PC-9 (cell line): ENCODE measurements around the gene LSM3. TPM values are rescaled to one million over a fixed set of nuclear protein-coding genes. Genes with fewer than 3 reads are reported as not detected.
A peak's percentile ranks its signal among the peaks of the same experiment; 100 is the strongest.

Experiments used
- BruUV-seq: library from RNA; stranded (reverse); fragments of 400-500 nt; replicated peaks from 2 replicates; lab custom pipeline; 2021; lab: Mats Ljungman, UMichigan
- CTCF ChIA-PET: fragments of 300-600 bp; sonication (Branson Sonifier 250); formaldehyde crosslinking; loops from one replicate; lab custom pipeline; 2022; ENCODE audit warnings: antibody characterized with exemption; lab: Charles Lee
- POLR2A ChIA-PET: fragments of 300-600 bp; sonication (Branson Sonifier 250); formaldehyde crosslinking; loops from one replicate; lab custom pipeline; 2022; ENCODE audit warnings: antibody characterized with exemption; ENCODE audit not compliant: unreplicated experiment; lab: Charles Lee
- DNase-seq, 2 experiments: peaks; one replicate each; pipeline versions ENCODE4 v3.0.0 to v3.0.0-alpha.2; 2015 to 2022; ENCODE audit warnings: mixed read lengths in 1 of 2
- H2AFZ ChIP-seq: fragments of 200-600 bp; sonication (generic); 2 replicates; pipeline ENCODE4 v1.8.1; 2017; ENCODE audit warnings: antibody characterized with exemption
- H3F3A ChIP-seq: fragments of 200-600 bp; sonication (generic); 2 replicates; pipeline ENCODE4 v1.8.1; 2017; ENCODE audit warnings: antibody characterized with exemption, mild to moderate bottlenecking, low read depth; ENCODE audit not compliant: insufficient read depth
- H3K27ac ChIP-seq: fragments of 200-600 bp; sonication (generic); 2 replicates; pipeline ENCODE4 v1.6.1; 2016; ENCODE audit warnings: mixed run types
- H3K27me3 ChIP-seq: fragments of 200-600 bp; sonication (generic); 2 replicates; pipeline ENCODE4 v1.6.1; 2016; ENCODE audit warnings: low read depth, mixed run types; ENCODE audit not compliant: insufficient read depth
- H3K36me3 ChIP-seq: fragments of 200-600 bp; sonication (generic); 2 replicates; pipeline ENCODE4 v1.6.1; 2016; ENCODE audit warnings: low read depth, mixed run types
- H3K4me1 ChIP-seq: fragments of 200-600 bp; sonication (generic); replicated peaks from 2 replicates; pipeline ENCODE4 v1.6.1; 2016; ENCODE audit warnings: mixed run types; ENCODE audit not compliant: insufficient read depth
- H3K4me2 ChIP-seq: fragments of 200-600 bp; sonication (generic); 2 replicates; pipeline ENCODE4 v1.6.1; 2017; ENCODE audit warnings: mixed run types
- H3K4me3 ChIP-seq: fragments of 200-600 bp; sonication (generic); 2 replicates; pipeline ENCODE4 v1.6.1; 2016; ENCODE audit warnings: mixed run types
- H3K79me2 ChIP-seq: fragments of 200-600 bp; sonication (generic); 2 replicates; pipeline ENCODE4 v1.6.1; 2017; ENCODE audit warnings: low read depth, mixed run types
- H3K9me2 ChIP-seq: fragments of 200-600 bp; sonication (generic); 2 replicates; pipeline ENCODE4 v1.8.1; 2017; ENCODE audit warnings: mild to moderate bottlenecking; ENCODE audit not compliant: insufficient read depth
- H3K9me3 ChIP-seq: fragments of 200-600 bp; sonication (generic); 2 replicates; pipeline ENCODE4 v1.8.1; 2016; ENCODE audit warnings: low read depth; ENCODE audit not compliant: insufficient read depth
- H4K20me1 ChIP-seq: fragments of 200-600 bp; sonication (generic); 2 replicates; pipeline ENCODE4 v1.8.1; 2017; ENCODE audit not compliant: insufficient read depth
- CTCF ChIP-seq: fragments of 200-600 bp; sonication (generic); conservative IDR thresholded peaks from 2 replicates; pipeline ENCODE4 v1.6.1; 2017; ENCODE audit warnings: mixed run types, antibody characterized with exemption, mild to moderate bottlenecking, moderate library complexity
- EZH2 ChIP-seq: fragments of 200-600 bp; sonication (generic); IDR thresholded peaks from 2 replicates; pipeline ENCODE4 v1.8.0; 2017; ENCODE audit warnings: antibody characterized with exemption, low read depth
- intact Hi-C: fragments of 100-400 bp; cut with micrococcal nuclease; formaldehyde crosslinking; loops from one replicate; pipeline ENCODE4 v1.10.0; 2022; ENCODE audit not compliant: unreplicated experiment
- total RNA-seq: library from RNA; stranded (reverse); gene quantifications from 2 replicates; pipeline ENCODE4 v1.2.3, GENCODE V29; 2021

LSM3 gene
- total RNA-seq, 1 experiment from 2014 or later = 18.3 TPM

- POLR2A ChIA-PET = no interaction called here
- Histone ChIP-seq H3K36me3 (no peaks in the 10 kb centered on the region), H3F3A (peaks cover 36% of the 10 kb centered on the region), H4K20me1 (no peaks in the 10 kb centered on the region), H3K79me2 (no peaks in the 10 kb centered on the region), H3K27ac (no peak overlapping the region), H3K4me3 (no peak overlapping the region), H3K9me2 (no peaks in the 10 kb centered on the region), H2AFZ (no peak overlapping the region), H3K9me3 (peaks cover 26% of the 10 kb centered on the region), H3K4me1 (peaks cover 37% of the 10 kb centered on the region), H3K4me2 (no peak overlapping the region), H3K27me3 (no peaks in the 10 kb centered on the region)
- no peak for DNase-seq
- BruUV-seq = no TSS peak
- intact Hi-C loops = no loop called here
- CTCF ChIA-PET = no interaction called here
- TF ChIP-seq CTCF (no peak), EZH2 (no peak)
Observed at GRCh38 chr3:14220933-14221332, 42.3 kb downstream of the LSM3 start.

GRCh38 chr3:14221902-14222301 lies 43.3 kb downstream of the LSM3 start:
- Histone ChIP-seq H3K27me3 (no peaks in the 10 kb centered on the region), H3K9me2 (no peaks in the 10 kb centered on the region), H3K4me2 (no peak overlapping the region), H3K27ac (no peak overlapping the region; the same call in 1 of the 2 replicates), H3K4me1 (peaks cover 47% of the 10 kb centered on the region), H4K20me1 (no peaks in the 10 kb centered on the region), H3K9me3 (peaks cover 26% of the 10 kb centered on the region), H2AFZ (no peak overlapping the region), H3K4me3 (no peak overlapping the region), H3F3A (peaks cover 45% of the 10 kb centered on the region), H3K36me3 (no peaks in the 10 kb centered on the region), H3K79me2 (no peaks in the 10 kb centered on the region)
- ChIA-PET POLR2A (no interaction called here), CTCF (no interaction called here)
- TF ChIP-seq EZH2 (no peak), CTCF (no peak)
- intact Hi-C loops = no loop called here
- no peak for DNase-seq
- BruUV-seq = no TSS peak

DNA sequence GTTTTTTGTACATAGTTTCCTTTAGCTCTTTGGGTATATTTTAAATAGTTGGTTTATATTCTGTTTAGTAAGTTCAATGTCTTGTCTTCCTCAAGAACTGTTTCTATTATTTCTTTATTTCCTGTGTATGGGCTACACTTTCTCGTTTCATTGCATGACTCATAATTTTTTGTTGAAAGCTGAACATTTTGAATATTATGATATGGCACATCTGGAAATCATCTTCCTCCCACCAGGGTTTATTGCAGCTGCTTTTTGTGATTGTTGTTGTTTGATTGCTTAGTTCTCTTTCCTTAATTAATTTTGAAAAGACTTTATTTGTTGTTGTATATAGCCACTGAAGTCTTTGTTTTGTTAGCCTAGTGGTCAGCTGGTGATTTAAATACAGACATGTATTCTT lies 43.8 kb downstream of the LSM3 start:
- intact Hi-C loops = no loop called here
- no TSS peak for BruUV-seq

More for the DNA sequence above, 43.8 kb downstream of the LSM3 start:
- POLR2A ChIA-PET = interaction anchor here (0.6 kb wide), 1 partner anchor 257 kb away, joined by 7 read pairs; no protein-coding TSS in a partner anchor
- H3K4me3 ChIP-seq = no peak overlapping the region
- H3K27me3 ChIP-seq = no peaks in the 10 kb centered on the region
- H3K36me3 ChIP-seq = no peaks in the 10 kb centered on the region
- H3K79me2 ChIP-seq = no peaks in the 10 kb centered on the region
- H3K27ac ChIP-seq = peak overlapping the region; percentile 86
- H3K4me1 ChIP-seq = peaks cover 52% of the 10 kb centered on the region
- H3K9me2 ChIP-seq = no peaks in the 10 kb centered on the region
- H3K9me3 ChIP-seq = peaks cover 26% of the 10 kb centered on the region
- no peak for DNase-seq
- CTCF ChIA-PET = no interaction called here
- peaks cover 50% of the 10 kb centered on the region for H3F3A ChIP-seq
- no peaks in the 10 kb centered on the region for H4K20me1 ChIP-seq
- peak overlapping the region; percentile 89; the same call in 1 of the 2 replicates for H3K4me2 ChIP-seq
- TF ChIP-seq EZH2 (no peak), CTCF (no peak)
- no peak overlapping the region for H2AFZ ChIP-seq
